HUDEP-2 (cell line): Measurements from ENCODE around the gene BRSK2.

Experiments used
- DNase-seq, 76 experiments: peaks; one replicate each; lab custom pipeline; 2025; ENCODE audit not compliant: unreplicated experiment in 76 of 76; lab: John Stamatoyannopoulos, UW

Gene BRSK2

GRCh38 chr11:1449490-1450243 lies 59.9 kb downstream of the BRSK2 start:
- DNase-seq, result no peak

- DNase-seq, result no peak
Measured at GRCh38 chr11:1450344-1450875, 60.7 kb downstream of the BRSK2 start.

- DNase-seq, result peak in 1 of 76 experiments; percentile 4
Measured at GRCh38 chr11:1450949-1451710, 61.4 kb downstream of the BRSK2 start.

- no peak for DNase-seq
Measured at GRCh38 chr11:1451781-1452470, 62.2 kb downstream of the BRSK2 start.

- no peak for DNase-seq
Measured at GRCh38 chr11:1452744-1453143, 63.0 kb downstream of the BRSK2 start.

- peak in 10 of 76 experiments; percentile 1 to 26 (median 8) for DNase-seq
Measured at GRCh38 chr11:1453611-1454034, 63.9 kb downstream of the BRSK2 start.

GRCh38 chr11:1454576-1454975 lies 64.8 kb downstream of the BRSK2 start:
- DNase-seq, result no peak

GRCh38 chr11:1455032-1455762 lies 65.5 kb downstream of the BRSK2 start:
- no peak for DNase-seq

- no peak for DNase-seq
Measured at GRCh38 chr11:1455763-1456060, 66.0 kb downstream of the BRSK2 start.

- no peak for DNase-seq
Measured at GRCh38 chr11:1456176-1456575, 66.4 kb downstream of the BRSK2 start.

- DNase-seq, result no peak
Measured at GRCh38 chr11:1456596-1457325, 67.0 kb downstream of the BRSK2 start.

- no peak for DNase-seq
Measured at GRCh38 chr11:1457326-1457680, 67.6 kb downstream of the BRSK2 start.

- no peak for DNase-seq
Measured at GRCh38 chr11:1457856-1458255, 68.1 kb downstream of the BRSK2 start.

- peak in 27 of 76 experiments; percentile 1 to 57 (median 14) for DNase-seq
Measured at GRCh38 chr11:1458340-1459218, 68.8 kb downstream of the BRSK2 start.

GRCh38 chr11:1459219-1459575 lies 69.5 kb downstream of the BRSK2 start:
- DNase-seq, result no peak

- no peak for DNase-seq
Measured at GRCh38 chr11:1459764-1460395, 70.1 kb downstream of the BRSK2 start.

GRCh38 chr11:1460396-1460985 lies 70.8 kb downstream of the BRSK2 start:
- no peak for DNase-seq
